HG02623 (cell line): ENCODE results near the gene FLG2.
"Not testable (repeated sequence)": the region's sequence is repeated elsewhere in the genome, so short reads cannot be mapped to it uniquely, and the experiment has no call there.

ENCODE experiments used
- ATAC-seq: cut with Tn5 transposase; IDR thresholded peaks from one replicate; pipeline ENCODE4 v1.9.1; 2021; ENCODE audit warnings: moderate library complexity; ENCODE audit not compliant: unreplicated experiment

FLG2 gene

DNA sequence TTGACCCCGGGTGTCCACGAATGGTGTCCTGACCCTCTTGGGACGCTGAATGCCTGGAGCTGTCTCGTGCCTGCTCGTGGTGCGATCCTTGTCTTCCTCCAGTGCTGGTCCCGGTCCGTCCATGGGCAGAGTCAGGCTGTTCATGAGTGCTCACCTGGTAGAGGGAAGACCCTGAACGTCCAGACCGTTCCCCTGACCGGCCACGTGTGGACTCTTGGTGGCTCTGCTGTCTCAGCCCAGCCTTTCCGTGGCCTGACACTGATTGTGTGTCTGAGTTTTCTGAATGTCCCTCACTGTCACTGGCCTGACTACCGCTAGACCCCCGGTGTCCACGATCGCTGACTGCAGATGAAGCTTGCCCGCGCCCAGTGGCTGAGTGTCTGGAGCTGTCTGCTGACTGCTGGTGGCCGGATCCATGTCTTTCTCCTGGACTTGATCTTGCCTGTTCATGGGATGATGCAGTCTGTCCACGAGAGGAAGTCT lies 46.4 kb downstream of the FLG2 start:
- ATAC-seq: no peak

DNA sequence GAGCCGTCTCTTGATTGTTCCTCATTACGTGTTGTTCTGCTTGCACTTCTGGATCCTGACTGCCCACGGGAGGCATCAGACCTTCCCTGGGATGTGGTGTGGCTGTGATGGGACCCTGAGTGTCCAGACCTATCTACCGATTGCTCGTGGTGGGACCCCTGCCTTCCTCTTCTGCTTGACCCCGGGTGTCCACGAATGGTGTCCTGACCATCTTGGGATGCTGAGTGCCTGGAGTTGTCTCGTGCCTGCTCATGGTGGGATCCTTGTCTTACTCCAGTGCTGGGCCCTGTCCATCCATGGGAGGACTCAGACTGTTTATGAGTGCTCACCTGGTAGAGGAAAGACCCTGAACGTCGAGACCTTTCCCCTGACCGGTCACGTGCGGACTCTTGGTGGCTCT lies 47.6 kb downstream of the FLG2 start:
- not testable (repeated sequence) for ATAC-seq

DNA sequence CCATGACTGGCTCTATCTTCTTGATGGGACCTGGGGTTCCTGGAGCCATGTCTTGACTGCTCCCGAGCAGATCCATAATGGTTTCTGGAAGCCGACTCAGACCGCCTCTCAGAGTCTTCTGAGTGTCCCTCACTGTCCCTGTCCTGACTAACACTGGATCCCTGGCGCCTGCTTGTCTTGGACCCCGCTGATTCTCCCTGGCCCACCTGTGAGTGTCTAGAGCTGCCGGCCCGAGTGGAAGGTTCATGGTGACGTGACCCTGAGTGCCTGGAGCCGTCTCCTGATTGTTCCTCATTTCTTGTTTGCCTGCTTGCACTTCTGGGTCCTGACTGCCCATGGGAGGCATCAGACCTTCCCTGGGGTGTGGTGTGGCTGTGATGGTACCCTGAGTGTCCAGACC lies 49.9 kb downstream of the FLG2 start:
- ATAC-seq: no peak

DNA sequence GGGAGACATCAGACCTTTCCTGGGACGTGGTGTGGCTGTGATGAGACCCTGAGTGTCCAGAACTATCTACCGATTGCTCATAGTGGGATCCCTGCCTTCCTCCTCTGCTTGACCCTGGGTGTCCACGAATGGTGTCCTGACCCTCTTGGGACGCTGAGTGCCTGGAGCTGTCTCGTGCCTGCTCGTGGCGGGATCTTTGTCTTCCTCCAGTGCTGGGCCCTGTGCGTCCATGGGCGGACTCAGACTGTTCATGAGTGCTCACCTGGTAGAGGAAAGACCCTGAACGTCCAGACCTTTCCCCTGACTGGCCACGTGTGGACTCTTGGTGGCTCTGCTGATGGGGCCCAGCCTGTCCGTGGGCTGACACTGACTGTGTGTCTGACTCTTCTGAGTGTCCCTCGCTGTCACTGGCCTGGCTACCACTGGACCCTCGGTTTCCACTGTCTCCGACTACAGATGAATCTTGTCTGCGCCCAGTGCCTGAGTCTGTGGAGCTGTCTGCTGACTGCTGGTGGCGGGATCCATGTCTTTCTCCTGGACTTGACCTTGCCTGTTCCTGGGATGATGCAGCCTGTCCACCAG lies 50.4 kb downstream of the FLG2 start:
- not testable (repeated sequence) for ATAC-seq

DNA sequence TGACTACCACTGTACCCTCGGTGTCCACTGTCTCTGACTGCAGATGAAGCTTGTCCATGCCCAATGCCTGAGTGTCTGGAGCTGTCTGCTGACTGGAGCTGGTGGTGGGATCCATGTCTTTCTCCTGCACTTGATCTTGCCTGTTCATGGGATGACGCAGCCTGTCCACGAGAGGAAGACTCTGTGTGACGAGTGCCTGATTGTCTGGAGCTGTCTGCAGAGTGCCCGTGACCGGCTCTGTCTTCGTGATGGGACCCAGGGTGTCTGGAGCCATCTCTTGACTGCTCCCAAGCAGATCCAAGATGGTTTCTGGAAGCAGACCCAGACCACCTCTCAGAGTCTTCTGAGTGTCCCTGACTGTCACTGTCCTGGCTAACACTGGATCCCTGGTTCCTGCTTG lies 51.0 kb downstream of the FLG2 start:
- not testable (repeated sequence) for ATAC-seq

DNA sequence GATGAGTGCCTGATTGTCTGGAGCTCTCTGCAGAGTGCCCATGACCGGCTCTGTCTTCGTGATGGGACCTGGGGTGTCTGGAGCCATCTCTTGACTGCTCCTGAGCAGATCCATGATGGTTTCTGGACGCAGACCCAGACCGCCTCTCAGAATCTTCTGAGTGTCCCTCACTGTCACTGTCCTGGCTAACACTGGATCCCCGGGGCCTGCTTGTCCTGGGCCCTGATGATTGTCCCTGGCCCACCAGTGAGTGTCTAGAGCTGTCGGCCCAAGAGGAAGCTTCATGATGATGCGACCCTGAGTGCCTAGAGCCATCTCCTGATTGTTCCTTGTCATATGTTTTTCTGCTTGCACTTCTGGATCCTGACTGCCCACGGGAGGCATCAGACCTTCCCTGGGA lies 51.8 kb downstream of the FLG2 start:
- not testable (repeated sequence) for ATAC-seq

DNA sequence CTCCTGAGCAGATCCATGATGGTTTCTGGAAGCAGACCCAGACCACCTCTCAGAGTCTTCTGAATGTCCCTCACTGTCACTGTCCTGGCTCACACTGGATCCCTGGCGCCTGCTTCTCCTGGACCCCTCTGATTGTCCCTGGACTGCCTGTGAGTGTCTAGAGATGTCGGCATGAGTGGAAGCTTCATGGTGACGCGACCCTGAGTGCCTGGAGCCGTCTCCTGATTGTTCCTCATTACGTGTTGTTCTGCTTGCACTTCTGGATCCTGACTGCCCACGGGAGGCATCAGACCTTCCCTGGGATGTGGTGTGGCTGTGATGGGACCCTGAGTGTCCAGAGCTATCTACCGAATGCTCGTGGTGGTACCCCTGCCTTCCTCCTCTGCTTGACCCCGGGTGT lies 53.7 kb downstream of the FLG2 start:
- not testable (repeated sequence) for ATAC-seq

DNA sequence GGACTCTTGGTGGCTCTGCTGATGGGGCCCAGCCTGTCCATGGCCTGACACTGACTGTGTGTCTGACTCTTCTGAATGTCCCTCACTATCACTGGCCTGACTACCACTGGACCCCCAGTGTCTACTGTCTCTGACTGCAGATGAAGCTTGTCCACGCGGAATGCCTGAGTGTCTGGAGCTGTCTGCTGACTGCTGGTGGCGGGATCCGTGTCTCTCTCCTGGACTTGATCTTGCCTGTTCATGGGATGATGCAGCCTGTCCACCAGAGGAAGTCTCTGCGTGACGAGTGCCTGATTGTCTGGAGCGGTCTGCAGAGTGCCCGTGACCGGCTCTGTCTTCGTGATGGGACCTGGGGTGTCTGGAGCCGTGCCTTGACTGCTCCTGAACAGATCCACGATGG lies 55.0 kb downstream of the FLG2 start:
- not testable (repeated sequence) for ATAC-seq

DNA sequence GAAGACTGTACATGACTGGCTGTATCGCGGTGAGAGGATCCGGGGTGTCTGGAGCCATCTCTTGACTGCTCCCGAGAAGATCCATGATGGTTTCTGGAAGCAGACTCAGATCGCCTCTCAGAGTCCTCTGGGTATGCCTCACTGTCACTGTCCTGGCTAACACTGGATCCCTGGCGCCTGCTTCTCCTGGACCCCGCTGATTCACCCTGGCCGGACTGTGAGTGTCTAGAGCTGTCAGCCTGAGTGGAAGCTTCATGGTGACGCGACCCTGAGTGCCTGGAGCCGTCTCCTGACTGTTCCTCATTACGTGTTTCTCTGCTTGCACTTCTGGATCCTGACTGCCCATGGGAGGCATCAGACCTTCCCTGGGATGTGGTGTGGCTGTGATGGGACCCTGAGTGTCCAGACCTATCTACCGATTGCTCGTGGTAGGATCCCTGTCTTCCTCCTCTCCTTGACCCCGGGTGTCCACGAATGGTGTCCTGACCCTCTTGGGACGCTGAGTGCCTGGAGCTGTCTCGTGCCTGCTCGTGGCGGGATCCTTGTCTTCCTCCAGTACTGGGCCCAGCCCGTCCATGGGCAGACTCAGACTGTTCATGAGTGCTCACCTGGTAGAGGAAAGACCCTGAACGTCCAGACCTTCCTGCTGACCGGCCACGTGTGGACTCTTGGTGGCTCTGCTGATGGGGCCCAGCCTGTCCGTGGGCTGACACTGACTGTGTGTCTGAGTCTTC lies 56.5 kb downstream of the FLG2 start:
- not testable (repeated sequence) for ATAC-seq
